A673 (cell line): Measurements from ENCODE around the gene SYAP1. TPM values are rescaled to one million over a fixed set of nuclear protein-coding genes. Genes with fewer than 3 reads are reported as not detected.

Source experiments
- BruUV-seq: library from RNA; stranded (reverse); fragments of 400-500 nt; replicated peaks from 2 replicates; lab custom pipeline; 2021; lab: Mats Ljungman, UMichigan
- CTCF ChIA-PET: fragments of 300-600 bp; sonication (Branson Sonifier 250); formaldehyde crosslinking; loops from one replicate; lab custom pipeline; 2022; ENCODE audit warnings: antibody characterized with exemption; lab: Charles Lee
- POLR2A ChIA-PET: fragments of 300-600 bp; sonication (Branson Sonifier 250); formaldehyde crosslinking; loops from one replicate; lab custom pipeline; 2022; ENCODE audit warnings: antibody characterized with exemption; ENCODE audit not compliant: low non-redundant PET; lab: Charles Lee
- DNase-seq: peaks from one replicate; pipeline ENCODE4 v3.0.0-alpha.2; 2015; ENCODE audit warnings: low spot score
- H3K27ac ChIP-seq: fragments of 200-600 bp; sonication (generic); 2 replicates; pipeline ENCODE4 v1.5.1; 2016; ENCODE audit warnings: mixed run types, low read depth, mild to moderate bottlenecking, mixed read lengths, antibody characterized with exemption, low read length; ENCODE audit not compliant: poor library complexity, severe bottlenecking
- H3K27me3 ChIP-seq: fragments of 200-600 bp; sonication (generic); replicated peaks from 2 replicates; pipeline ENCODE4 v1.6.1; 2017; ENCODE audit warnings: mixed run types, low read depth, mild to moderate bottlenecking, mixed read lengths, antibody characterized with exemption, low read length; ENCODE audit not compliant: insufficient read depth, poor library complexity
- H3K36me3 ChIP-seq: fragments of 200-600 bp; sonication (generic); 2 replicates; pipeline ENCODE4 v1.6.1; 2016; ENCODE audit warnings: mixed run types, mild to moderate bottlenecking, mixed read lengths, antibody characterized with exemption, low read length; ENCODE audit not compliant: insufficient read depth, poor library complexity, severe bottlenecking
- H3K4me1 ChIP-seq: fragments of 200-600 bp; sonication (generic); 2 replicates; pipeline ENCODE4 v1.6.1; 2017; ENCODE audit warnings: mixed run types, mild to moderate bottlenecking, mixed read lengths, antibody characterized with exemption, low read length; ENCODE audit not compliant: insufficient read depth, poor library complexity, severe bottlenecking
- H3K4me3 ChIP-seq: fragments of 200-600 bp; sonication (generic); 2 replicates; pipeline ENCODE4 v1.5.1; 2016; ENCODE audit warnings: low read depth, mixed run types, mild to moderate bottlenecking, mixed read lengths, low read length; ENCODE audit not compliant: poor library complexity, severe bottlenecking
- H3K9me3 ChIP-seq: fragments of 200-600 bp; sonication (generic); 2 replicates; pipeline ENCODE4 v1.6.1; 2016; ENCODE audit warnings: mixed run types, low read depth, mild to moderate bottlenecking, mixed read lengths, antibody characterized with exemption, low read length; ENCODE audit not compliant: poor library complexity, severe bottlenecking
- CTCF ChIP-seq: fragments of 300-800, 200-600 bp; sonication (generic); conservative IDR thresholded peaks from 2 replicates; pipeline ENCODE4 v1.5.1; 2017; ENCODE audit warnings: low read depth, mild to moderate bottlenecking, antibody characterized with exemption, low read length, moderate library complexity, mixed read lengths
- EZH2 ChIP-seq: fragments of 200-600 bp; sonication (generic); IDR thresholded peaks from 2 replicates; pipeline ENCODE4 v1.6.1; 2017; ENCODE audit warnings: borderline replicate concordance, low read depth, mild to moderate bottlenecking, mixed read lengths, antibody characterized with exemption, low read length; ENCODE audit not compliant: poor library complexity, severe bottlenecking
- intact Hi-C: fragments of 100-400 bp; cut with micrococcal nuclease; formaldehyde crosslinking; loops from one replicate; pipeline ENCODE4 v1.10.0; 2022; ENCODE audit not compliant: unreplicated experiment
- total RNA-seq: library from RNA; stranded (reverse); gene quantifications from 2 replicates; pipeline ENCODE4 v1.2.3, GENCODE V29; 2021

The SYAP1 gene
- total RNA-seq, 1 experiment from 2014 or later, result 41.8 TPM

GRCh38 chrX:16683007-16683664 lies 36.3 kb upstream of the SYAP1 start:
- intact Hi-C loops, result no loop called here
- Histone ChIP-seq H3K4me1 (no peaks in the 10 kb centered on the region), H3K4me3 (no peak overlapping the region), H3K27ac (no peak overlapping the region), H3K9me3 (no peaks in the 10 kb centered on the region), H3K36me3 (no peaks in the 10 kb centered on the region), H3K27me3 (no peaks in the 10 kb centered on the region)
- POLR2A ChIA-PET, result no interaction called here
- DNase-seq, result no peak
- no TSS peak for BruUV-seq
- CTCF ChIA-PET, result no interaction called here
- TF ChIP-seq EZH2 (no peak), CTCF (no peak)

GRCh38 chrX:16687514-16687913 lies 31.9 kb upstream of the SYAP1 start:
- intact Hi-C loops, result no loop called here
- no peak overlapping the region for H3K4me3 ChIP-seq
- ChIA-PET CTCF (no interaction called here), POLR2A (interaction anchor here (0.6 kb wide), 1 partner anchor 894 kb away, joined by 3 read pairs; no protein-coding TSS in a partner anchor)
- no peak overlapping the region for H3K27ac ChIP-seq
- TF ChIP-seq CTCF, result no peak
- no peak for TF ChIP-seq EZH2
- no peak for DNase-seq
- no TSS peak for BruUV-seq
- no peaks in the 10 kb centered on the region for H3K36me3 ChIP-seq
- H3K27me3 ChIP-seq, result no peaks in the 10 kb centered on the region
- no peaks in the 10 kb centered on the region for H3K9me3 ChIP-seq
- no peaks in the 10 kb centered on the region for H3K4me1 ChIP-seq

- DNase-seq, result peak; percentile 74
- Histone ChIP-seq H3K4me1 (no peaks in the 10 kb centered on the region), H3K27ac (no peak overlapping the region), H3K27me3 (no peaks in the 10 kb centered on the region), H3K9me3 (no peaks in the 10 kb centered on the region), H3K4me3 (no peak overlapping the region), H3K36me3 (no peaks in the 10 kb centered on the region)
- intact Hi-C loops, result no loop called here
- TF ChIP-seq EZH2, result no peak
- peak; percentile 91 for TF ChIP-seq CTCF
- no TSS peak for BruUV-seq
- CTCF ChIA-PET, result no interaction called here
- POLR2A ChIA-PET, result no interaction called here
Measured at GRCh38 chrX:16695079-16695676, 24.2 kb upstream of the SYAP1 start.
